Cardiac septum (tissue), 1 donor: ENCODE data around the gene CLDN14. TPM values are rescaled to one million over a fixed set of nuclear protein-coding genes. Genes with fewer than 3 reads are reported as not detected.

ENCODE experiments used
- DNase-seq: peaks from one replicate; pipeline ENCODE4 v3.0.0-alpha.2; 2020; ENCODE audit warnings: low spot score
- intact Hi-C: fragments of 100-400 bp; cut with DNase I; formaldehyde crosslinking; loops from one replicate; pipeline ENCODE4 v1.14.0; 2022
- total RNA-seq: library from RNA; stranded (reverse); fragmentation: NEBNext Ultra II Directional; extraction: Animal tissue kit (Norgen Biotek cat#: 25700); gene quantifications from one replicate; pipeline ENCODE4 v1.2.1, GENCODE V29; 2021
- donor health status: DM: no; HTN: no; CAD: no.

Gene CLDN14
- total RNA-seq, 1 donor from 2014 or later, result not detected

GRCh38 chr21:36452281-36452825 lies 27.6 kb downstream of the CLDN14 start:
- no peak for DNase-seq
- intact Hi-C loops, result no loop called here

- no peak for DNase-seq
- intact Hi-C loops, result no loop called here
These were observed 28.4 kb downstream of the CLDN14 start for GRCh38 chr21:36451506-36451905.

- no peak for DNase-seq
- intact Hi-C loops, result no loop called here
These were observed 29.4 kb downstream of the CLDN14 start for GRCh38 chr21:36450511-36450910.

- intact Hi-C loops, result no loop called here
- DNase-seq, result no peak
These were observed 33.6 kb downstream of the CLDN14 start for GRCh38 chr21:36446301-36446700.

GRCh38 chr21:36441715-36442114 lies 38.2 kb downstream of the CLDN14 start:
- intact Hi-C loops, result no loop called here
- DNase-seq, result no peak

- intact Hi-C loops, result no loop called here
- DNase-seq, result no peak
These were observed 42.2 kb downstream of the CLDN14 start for GRCh38 chr21:36437745-36438128.

- intact Hi-C loops, result no loop called here
These were observed 42.8 kb downstream of the CLDN14 start for GRCh38 chr21:36436829-36437744.

GRCh38 chr21:36434144-36434543 lies 45.8 kb downstream of the CLDN14 start:
- intact Hi-C loops, result no loop called here
- DNase-seq, result no peak

More at GRCh38 chr21:36436829-36437744, 42.8 kb downstream of the CLDN14 start:
- no peak for DNase-seq

- no peak for DNase-seq
- intact Hi-C loops, result no loop called here
These were observed 46.7 kb downstream of the CLDN14 start for GRCh38 chr21:36433059-36433709.

- intact Hi-C loops, result no loop called here
- no peak for DNase-seq
These were observed 48.7 kb downstream of the CLDN14 start for GRCh38 chr21:36431252-36431651.

- intact Hi-C loops, result no loop called here
- no peak for DNase-seq
These were observed 49.1 kb downstream of the CLDN14 start for GRCh38 chr21:36430841-36431240.

- intact Hi-C loops, result loop anchor here (10.0 kb wide), 1 partner anchor 75 kb away; no protein-coding TSS in a partner anchor
- peak; percentile 90 for DNase-seq
These were observed 49.9 kb downstream of the CLDN14 start for GRCh38 chr21:36429947-36430546.

GRCh38 chr21:36428761-36429432 lies 51.0 kb downstream of the CLDN14 start:
- intact Hi-C loops, result loop anchor here (10.0 kb wide), 1 partner anchor 76 kb away; no protein-coding TSS in a partner anchor

GRCh38 chr21:36427502-36427901 lies 52.4 kb downstream of the CLDN14 start:
- intact Hi-C loops, result loop anchor here (10.0 kb wide), 1 partner anchor 77 kb away; no protein-coding TSS in a partner anchor
- DNase-seq, result no peak

More at GRCh38 chr21:36428761-36429432, 51.0 kb downstream of the CLDN14 start:
- no peak for DNase-seq

- DNase-seq, result no peak
- intact Hi-C loops, result loop anchor here (10.0 kb wide), 1 partner anchor 80 kb away; no protein-coding TSS in a partner anchor
These were observed 54.6 kb downstream of the CLDN14 start for GRCh38 chr21:36425286-36425685.

- intact Hi-C loops, result loop anchor here (5.0 to 10.0 kb wide), 2 partner anchors 80 to 503 kb away; no protein-coding TSS in a partner anchor
- DNase-seq, result no peak
These were observed 55.3 kb downstream of the CLDN14 start for GRCh38 chr21:36424592-36424991.

- intact Hi-C loops, result loop anchor here (5.0 to 10.0 kb wide), 2 partner anchors 81 to 503 kb away; no protein-coding TSS in a partner anchor
- DNase-seq, result no peak
These were observed 56.0 kb downstream of the CLDN14 start for GRCh38 chr21:36423771-36424433.

- intact Hi-C loops, result loop anchor here (5.0 to 10.0 kb wide), 2 partner anchors 82 to 505 kb away; no protein-coding TSS in a partner anchor
These were observed 57.4 kb downstream of the CLDN14 start for GRCh38 chr21:36422279-36423098.

More at GRCh38 chr21:36422279-36423098, 57.4 kb downstream of the CLDN14 start:
- DNase-seq, result no peak
